Measurements from ENCODE around the gene WDR81.

GRCh38 chr17:1732241-1732832, 7.8 kb downstream of the WDR81 start:
- TF ChIP-seq CTCF (optimal IDR thresholded peaks at IDR 0.05 in 1 of 3, IDR thresholded peaks at IDR 0.05 in 1 of 3, conservative IDR thresholded peaks at IDR 0.05 in 1 of 3; ENCODE audit: extremely low read depth in 1 of 3, insufficient read depth in 2 of 3, low read length in 3 of 3) (no peak), EZH2 (IDR thresholded peaks at IDR 0.05; ENCODE audit: low read length) (no peak)
